ENCODE data around the gene OTUB1. TPM values are rescaled to one million over a fixed set of nuclear protein-coding genes. Genes with fewer than 3 reads are reported as not detected.
"Not testable (repeated sequence)": the region's sequence is repeated elsewhere in the genome, so short reads cannot be mapped to it uniquely, and the experiment has no call there.

OTUB1 gene
- 80.6 and 97.3 TPM in 2 replicates for total RNA-seq (2014; rRNA removed; shearing (Covaris generic); ENCODE audit: low replicate concordance)

- in situ Hi-C loops (cut with HindIII; ENCODE audit: low pct_unique_long_range_greater_than_20kb, low sequenced_read_pairs) = no loop called here
Measured at GRCh38 chr11:63986156-63986931, at the start of gene OTUB1. OTUB1 (plus strand) TSS chr11:63986438; CDS start chr11:63986457, 19 bp downstream.

GRCh38 chr11:63937713-63938478 lies 48.3 kb upstream of the OTUB1 start:
- DNase-seq (ENCODE audit: low read depth) = no peak
- in situ Hi-C loops (cut with HindIII; ENCODE audit: low pct_unique_long_range_greater_than_20kb, low sequenced_read_pairs) = no loop called here

More at GRCh38 chr11:63986156-63986931, at the start of gene OTUB1:
- DNase-seq (ENCODE audit: low read depth) = peak; percentile 85

- in situ Hi-C loops (cut with HindIII; ENCODE audit: low pct_unique_long_range_greater_than_20kb, low sequenced_read_pairs) = no loop called here
- DNase-seq (ENCODE audit: low read depth) = peak; percentile 98
Measured at GRCh38 chr11:63938479-63939396, 47.5 kb upstream of the OTUB1 start, which contains the start of gene NAA40. NAA40 (plus strand) TSS chr11:63939002; CDS start chr11:63939097, 95 bp downstream.

GRCh38 chr11:63939397-63939891 lies 46.8 kb upstream of the OTUB1 start:
- in situ Hi-C loops (cut with HindIII; ENCODE audit: low pct_unique_long_range_greater_than_20kb, low sequenced_read_pairs) = no loop called here
- DNase-seq (ENCODE audit: low read depth) = peak; percentile 5

GRCh38 chr11:63940786-63941185 lies 45.5 kb upstream of the OTUB1 start:
- in situ Hi-C loops (cut with HindIII; ENCODE audit: low pct_unique_long_range_greater_than_20kb, low sequenced_read_pairs) = no loop called here
- no peak for DNase-seq (ENCODE audit: low read depth)

- in situ Hi-C loops (cut with HindIII; ENCODE audit: low pct_unique_long_range_greater_than_20kb, low sequenced_read_pairs) = no loop called here
- DNase-seq (ENCODE audit: low read depth) = no peak
Measured at GRCh38 chr11:63941901-63942300, 44.3 kb upstream of the OTUB1 start.

GRCh38 chr11:63942803-63943202 lies 43.4 kb upstream of the OTUB1 start:
- in situ Hi-C loops (cut with HindIII; ENCODE audit: low pct_unique_long_range_greater_than_20kb, low sequenced_read_pairs) = no loop called here
- DNase-seq (ENCODE audit: low read depth) = no peak

- no peak for DNase-seq (ENCODE audit: low read depth)
- in situ Hi-C loops (cut with HindIII; ENCODE audit: low pct_unique_long_range_greater_than_20kb, low sequenced_read_pairs) = no loop called here
Measured at GRCh38 chr11:63944987-63945386, 41.3 kb upstream of the OTUB1 start.

GRCh38 chr11:63945477-63946163 lies 40.6 kb upstream of the OTUB1 start:
- peak; percentile 48 for DNase-seq (ENCODE audit: low read depth)
- in situ Hi-C loops (cut with HindIII; ENCODE audit: low pct_unique_long_range_greater_than_20kb, low sequenced_read_pairs) = no loop called here

- no peak for DNase-seq (ENCODE audit: low read depth)
- in situ Hi-C loops (cut with HindIII; ENCODE audit: low pct_unique_long_range_greater_than_20kb, low sequenced_read_pairs) = no loop called here
Measured at GRCh38 chr11:63951779-63952536, 34.3 kb upstream of the OTUB1 start.

- in situ Hi-C loops (cut with HindIII; ENCODE audit: low pct_unique_long_range_greater_than_20kb, low sequenced_read_pairs) = no loop called here
- DNase-seq (ENCODE audit: low read depth) = no peak
Measured at GRCh38 chr11:63952570-63952969, 33.7 kb upstream of the OTUB1 start.

- DNase-seq (ENCODE audit: low read depth) = no peak
- in situ Hi-C loops (cut with HindIII; ENCODE audit: low pct_unique_long_range_greater_than_20kb, low sequenced_read_pairs) = no loop called here
Measured at GRCh38 chr11:63958008-63958407, 28.2 kb upstream of the OTUB1 start.

GRCh38 chr11:63961608-63962412 lies 24.4 kb upstream of the OTUB1 start:
- in situ Hi-C loops (cut with HindIII; ENCODE audit: low pct_unique_long_range_greater_than_20kb, low sequenced_read_pairs) = no loop called here
- DNase-seq (ENCODE audit: low read depth) = no peak

- in situ Hi-C loops (cut with HindIII; ENCODE audit: low pct_unique_long_range_greater_than_20kb, low sequenced_read_pairs); DNase-seq (ENCODE audit: low read depth): not testable (repeated sequence)
Measured at GRCh38 chr11:63963895-63964294, 22.3 kb upstream of the OTUB1 start.

- DNase-seq (ENCODE audit: low read depth) = no peak
- in situ Hi-C loops (cut with HindIII; ENCODE audit: low pct_unique_long_range_greater_than_20kb, low sequenced_read_pairs) = no loop called here
Measured at GRCh38 chr11:63966444-63966843, 19.8 kb upstream of the OTUB1 start.

- in situ Hi-C loops (cut with HindIII; ENCODE audit: low pct_unique_long_range_greater_than_20kb, low sequenced_read_pairs) = no loop called here
- DNase-seq (ENCODE audit: low read depth) = no peak
Measured at GRCh38 chr11:63969461-63969860, 16.8 kb upstream of the OTUB1 start.
